Left lung (tissue), 10 donors: Measurements from ENCODE around the gene GPHN. TPM values are rescaled to one million over a fixed set of nuclear protein-coding genes. Genes with fewer than 3 reads are reported as not detected.
"Not testable (repeated sequence)": the region's sequence is repeated elsewhere in the genome, so short reads cannot be mapped to it uniquely, and the experiment has no call there.

Experiments
- ATAC-seq: fragments of 200-7000 bp; cut with Tn5 transposase; one replicate; pipeline ENCODE4 v1.9.1; 2020; ENCODE audit warnings: moderate library complexity
- DNase-seq, 4 donors: peaks; one replicate each; pipeline ENCODE4 v3.0.0-alpha.2; 2013 to 2020
- H3K27ac ChIP-seq, 2 donors: fragments of 200-600 bp; sonication (generic) in 1 of 2; one replicate each; pipeline versions ENCODE4 v1.5.0 to v1.8.0; 2020 to 2021
- H3K27me3 ChIP-seq, 2 donors: fragments of 200-600 bp; sonication (generic) in 1 of 2; one replicate each; pipeline versions ENCODE4 v1.5.0 to v1.8.0; 2020 to 2021
- H3K36me3 ChIP-seq, 2 donors: fragments of 200-600 bp; sonication (generic) in 1 of 2; one replicate each; pipeline versions ENCODE4 v1.5.0 to v1.8.0; 2020 to 2021
- H3K4me1 ChIP-seq, 2 donors: fragments of 200-600 bp; one replicate each; pipeline ENCODE4 v1.8.0; 2021
- H3K4me3 ChIP-seq, 2 donors: fragments of 200-600 bp; sonication (generic) in 1 of 2; one replicate each; pipeline versions ENCODE4 v1.5.0 to v1.8.0; 2020 to 2021; ENCODE audit warnings: mild to moderate bottlenecking in 1 of 2
- H3K9me3 ChIP-seq, 2 donors: fragments of 200-600 bp; sonication (generic) in 1 of 2; one replicate each; pipeline versions ENCODE4 v1.5.0 to v1.8.0; 2020 to 2021
- CTCF ChIP-seq, 2 donors: fragments of 200-600 bp; sonication (generic) in 1 of 2; IDR thresholded peaks; one replicate each; pipeline versions ENCODE4 v1.5.0 to v1.8.0; 2021; ENCODE audit warnings: antibody characterized with exemption in 2 of 2
- intact Hi-C, 2 donors: fragments of 100-400 bp; cut with DNase I; formaldehyde crosslinking; loops; one replicate each; pipeline versions ENCODE4 v1.11.2 to v1.14.2; 2022
- polyA plus RNA-seq, 6 donors: library from polyadenylated mRNA; unstranded; fragments of 120-200 nt; gene quantifications; one replicate each; pipeline ENCODE4 v1.2.1, GENCODE V29; 2013; ENCODE audit not compliant: insufficient read length in 6 of 6
- total RNA-seq, 2 donors: library from RNA; stranded (reverse); fragmentation: NEBNext Ultra II Directional; extraction: Animal tissue kit (Norgen Biotek cat#: 25700); gene quantifications; one replicate each; pipeline ENCODE4 v1.2.1, GENCODE V29; 2021
- donor health status: DM: no; HTN: yes; CAD: no.
- donor health status: DM: no; HTN: no; CAD: no.

GPHN gene
- total and polyA plus RNA-seq, 8 donors = 22.6 to 31.1 (median 25.7) TPM

GRCh38 chr14:66717561-66718140 lies 209.7 kb downstream of the GPHN start:
- no peak for ATAC-seq
- intact Hi-C loops = no loop called here
- peaks cover 0 to 12% of the 10 kb centered on the region in 2 donors for H3K9me3 ChIP-seq
- no peaks in the 10 kb centered on the region for H3K27me3 ChIP-seq
- no peak for DNase-seq
- H3K27ac ChIP-seq = no peak overlapping the region
- no peak for TF ChIP-seq CTCF (IDR thresholded peaks at IDR 0.05)
- H3K4me1 ChIP-seq = no peaks in the 10 kb centered on the region
- H3K4me3 ChIP-seq = no peak overlapping the region
- H3K36me3 ChIP-seq = no peaks in the 10 kb centered on the region

GRCh38 chr14:66724996-66725395 lies 217.0 kb downstream of the GPHN start:
- TF ChIP-seq CTCF (IDR thresholded peaks at IDR 0.05) = no peak
- no peak for DNase-seq
- H3K36me3 ChIP-seq = no peaks in the 10 kb centered on the region
- no peaks in the 10 kb centered on the region for H3K27me3 ChIP-seq
- H3K4me3 ChIP-seq = no peak overlapping the region
- peaks cover 0 to 17% of the 10 kb centered on the region in 2 donors for H3K9me3 ChIP-seq
- intact Hi-C loops = no loop called here
- ATAC-seq = no peak
- H3K4me1 ChIP-seq = no peaks in the 10 kb centered on the region
- no peak overlapping the region for H3K27ac ChIP-seq

DNA sequence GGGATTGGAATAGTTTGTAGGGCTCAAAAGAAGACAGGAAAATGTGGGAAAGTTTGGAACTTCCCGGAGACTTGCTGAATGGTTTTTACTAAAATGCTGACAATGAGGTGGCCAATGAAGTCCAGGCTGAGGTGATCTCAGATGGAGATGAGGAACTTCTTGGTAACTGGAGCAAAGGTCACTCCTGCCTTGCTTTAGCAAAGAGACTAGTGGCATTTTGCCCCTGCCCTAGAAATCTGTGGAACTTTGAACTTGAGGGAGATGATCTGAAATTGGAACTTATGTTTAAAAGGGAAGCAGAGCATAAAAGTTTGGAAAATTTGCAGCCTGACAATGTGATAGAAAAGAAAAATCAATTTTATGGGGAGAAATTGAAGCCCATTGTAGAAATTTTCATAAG lies 223.4 kb downstream of the GPHN start:
- H3K27me3 ChIP-seq, DNase-seq, ATAC-seq, H3K36me3 ChIP-seq, H3K4me1 ChIP-seq, H3K4me3 ChIP-seq, intact Hi-C loops, H3K27ac ChIP-seq: not testable (repeated sequence)
- peaks cover 0 to 33% of the 10 kb centered on the region in 2 donors for H3K9me3 ChIP-seq

DNA sequence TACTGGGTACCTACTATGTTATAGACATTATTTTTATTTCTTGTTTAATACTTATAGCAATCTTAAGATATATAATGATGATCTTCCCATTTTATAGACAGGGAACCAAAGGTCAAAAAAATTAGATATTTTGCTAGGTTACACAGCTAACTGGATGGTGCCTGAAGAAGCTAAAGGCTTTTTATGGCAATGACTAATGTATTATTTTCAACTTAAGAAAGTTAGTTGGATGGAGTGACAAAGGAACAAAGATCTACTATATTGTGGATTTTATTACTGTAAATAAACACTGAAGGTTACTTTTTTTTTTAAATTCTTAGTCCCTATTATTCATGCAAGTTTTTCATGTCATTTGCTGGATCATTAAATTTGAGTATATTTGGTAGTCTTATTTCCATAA lies 227.9 kb downstream of the GPHN start:
- H3K27ac ChIP-seq = no peak overlapping the region
- no peak for TF ChIP-seq CTCF (IDR thresholded peaks at IDR 0.05)
- H3K4me3 ChIP-seq = no peak overlapping the region
- H3K9me3 ChIP-seq = peaks cover 0 to 41% of the 10 kb centered on the region in 2 donors
- intact Hi-C loops = no loop called here
- no peaks in the 10 kb centered on the region for H3K4me1 ChIP-seq
- DNase-seq = no peak
- H3K36me3 ChIP-seq = no peaks in the 10 kb centered on the region
- no peaks in the 10 kb centered on the region for H3K27me3 ChIP-seq
- ATAC-seq = no peak

- Histone ChIP-seq H3K27me3 (no peaks in the 10 kb centered on the region), H3K36me3 (no peaks in the 10 kb centered on the region), H3K9me3 (peaks cover 0 to 31% of the 10 kb centered on the region in 2 donors), H3K4me1 (no peaks in the 10 kb centered on the region), H3K4me3 (no peak overlapping the region), H3K27ac (no peak overlapping the region)
- ATAC-seq (no peak), DNase-seq (no peak)
- intact Hi-C loops = no loop called here
- no peak for TF ChIP-seq CTCF (IDR thresholded peaks at IDR 0.05)
Measured at GRCh38 chr14:66739826-66740225, 231.9 kb downstream of the GPHN start.

DNA sequence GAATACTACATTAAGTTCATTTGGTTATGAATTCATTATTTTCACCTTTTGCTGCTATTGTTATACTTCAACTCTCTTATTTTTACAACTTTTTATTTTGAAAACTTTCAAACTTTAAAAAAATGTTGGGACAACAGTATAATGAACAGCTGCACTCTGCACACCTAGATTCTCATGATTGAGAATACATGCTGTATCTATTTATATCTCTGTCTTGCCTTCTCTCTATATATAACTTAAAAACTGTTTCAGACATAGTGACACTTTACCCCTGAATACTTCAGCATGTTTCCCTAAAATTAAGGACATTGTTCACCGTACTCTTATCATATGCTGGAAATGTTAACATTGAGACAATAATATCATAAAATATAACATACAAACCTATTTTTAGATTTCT lies 237.1 kb downstream of the GPHN start:
- no peak for DNase-seq
- H3K27me3 ChIP-seq = no peaks in the 10 kb centered on the region
- H3K4me3 ChIP-seq = no peak overlapping the region
- peaks cover 0 to 10% of the 10 kb centered on the region in 2 donors for H3K9me3 ChIP-seq
- no peaks in the 10 kb centered on the region for H3K36me3 ChIP-seq
- TF ChIP-seq CTCF (IDR thresholded peaks at IDR 0.05) = no peak
- ATAC-seq = no peak
- H3K4me1 ChIP-seq = no peaks in the 10 kb centered on the region
- intact Hi-C loops = no loop called here
- H3K27ac ChIP-seq = no peak overlapping the region
